Hepatocyte (in vitro differentiated cells): ENCODE measurements around the gene MIER2. TPM values are rescaled to one million over a fixed set of nuclear protein-coding genes. Genes with fewer than 3 reads are reported as not detected.

Source experiments
- DNase-seq: peaks from one replicate; pipeline ENCODE4 v3.0.0-alpha.2; 2016; ENCODE audit warnings: low spot score
- H2AFZ ChIP-seq: fragments of 200-600 bp; sonication (generic); 2 replicates; pipeline ENCODE4 v1.6.0; 2016; ENCODE audit warnings: antibody characterized with exemption, mild to moderate bottlenecking
- H3K27ac ChIP-seq: fragments of 200-600 bp; sonication (generic); 2 replicates; pipeline ENCODE4 v1.5.1; 2016; ENCODE audit warnings: mild to moderate bottlenecking
- H3K27me3 ChIP-seq: fragments of 200-600 bp; sonication (generic); 2 replicates; pipeline ENCODE4 v1.6.1; 2016
- H3K36me3 ChIP-seq: fragments of 200-600 bp; sonication (generic); replicated peaks from 2 replicates; pipeline ENCODE4 v1.5.1; 2016; ENCODE audit warnings: low read depth; ENCODE audit not compliant: insufficient read depth
- H3K4me1 ChIP-seq: fragments of 200-600 bp; sonication (generic); 2 replicates; pipeline ENCODE4 v1.5.1; 2016; ENCODE audit warnings: mild to moderate bottlenecking, moderate library complexity; ENCODE audit not compliant: insufficient read depth
- H3K4me2 ChIP-seq: fragments of 200-600 bp; sonication (generic); 2 replicates; pipeline ENCODE4 v1.6.0; 2016
- H3K4me3 ChIP-seq: fragments of 200-600 bp; sonication (generic); 2 replicates; pipeline ENCODE4 v1.5.1; 2016; ENCODE audit warnings: mild to moderate bottlenecking
- H3K79me2 ChIP-seq: fragments of 200-600 bp; sonication (generic); 2 replicates; pipeline ENCODE4 v1.6.0; 2017; ENCODE audit warnings: mild to moderate bottlenecking
- H3K9me2 ChIP-seq: fragments of 200-600 bp; sonication (generic); replicated peaks from 2 replicates; pipeline ENCODE4 v1.6.0; 2017; ENCODE audit warnings: mild to moderate bottlenecking; ENCODE audit not compliant: insufficient read depth
- H3K9me3 ChIP-seq: fragments of 200-600 bp; sonication (generic); 2 replicates; pipeline ENCODE4 v1.5.1; 2016; ENCODE audit warnings: low read depth, mild to moderate bottlenecking
- H4K20me1 ChIP-seq: fragments of 200-600 bp; sonication (generic); 2 replicates; pipeline ENCODE4 v1.6.0; 2016; ENCODE audit warnings: mild to moderate bottlenecking; ENCODE audit not compliant: insufficient read depth, poor library complexity, severe bottlenecking
- CTCF ChIP-seq: fragments of 200-600 bp; sonication (generic); IDR thresholded peaks from 2 replicates; pipeline ENCODE4 v1.5.1; 2016; ENCODE audit warnings: antibody characterized with exemption, mild to moderate bottlenecking; ENCODE audit not compliant: poor library complexity
- EZH2 ChIP-seq: fragments of 200-600 bp; sonication (generic); IDR thresholded peaks from 2 replicates; pipeline ENCODE4 v1.6.1; 2016; ENCODE audit warnings: antibody characterized with exemption, mild to moderate bottlenecking, borderline replicate concordance
- EZH2phosphoT487 ChIP-seq: fragments of 200-600 bp; sonication (generic); IDR thresholded peaks from one replicate; pipeline ENCODE4 v1.6.1; 2018; ENCODE audit warnings: antibody characterized with exemption, mild to moderate bottlenecking, low read depth, moderate library complexity; ENCODE audit not compliant: unreplicated experiment, severe bottlenecking
- WGBS: methylation state at CpG from one replicate; pipeline ENCODE4 v1.1.6; 2016; ENCODE audit warnings: low lambda C conversion rate; ENCODE audit errors: missing lambda C conversion rate; 5-methylcytosine and 5-hydroxymethylcytosine counted together
- polyA plus RNA-seq: library from polyadenylated mRNA; unstranded; fragments of >200 nt; fragmentation: Nextera tagmentation; extraction: Ambion mirVana; gene quantifications from 2 replicates; pipeline ENCODE4 v1.2.1, GENCODE V29; 2016
- total RNA-seq: library from RNA; depleted of rRNA; stranded (reverse); fragments of >200 nt; gene quantifications from 2 replicates; pipeline ENCODE4 v1.2.3, GENCODE V29; 2014

MIER2 gene
- total and polyA plus RNA-seq, 2 experiments from 2014 or later = 8.4 to 47.3 TPM

GRCh38 chr19:335486-336066 lies 9.0 kb downstream of the MIER2 start:
- Histone ChIP-seq H3K27me3 (no peaks in the 10 kb centered on the region), H2AFZ (no peak overlapping the region), H3K79me2 (peaks cover 80% of the 10 kb centered on the region), H3K9me3 (no peaks in the 10 kb centered on the region), H3K27ac (no peak overlapping the region), H3K4me2 (no peak overlapping the region), H3K9me2 (no peaks in the 10 kb centered on the region), H3K36me3 (no peaks in the 10 kb centered on the region), H3K4me1 (peaks cover 3% of the 10 kb centered on the region), H4K20me1 (peaks cover 59% of the 10 kb centered on the region), H3K4me3 (no peak overlapping the region)
- DNase-seq = no peak
- 95% methylated on average over 20 of the region's 21 CpGs for WGBS
- TF ChIP-seq EZH2phosphoT487 (no peak), CTCF (no peak), EZH2 (no peak)

GRCh38 chr19:335072-335471 lies 9.5 kb downstream of the MIER2 start:
- Histone ChIP-seq H3K4me3 (no peak overlapping the region), H3K27ac (no peak overlapping the region), H3K4me1 (peaks cover 3% of the 10 kb centered on the region), H2AFZ (no peak overlapping the region), H3K9me2 (no peaks in the 10 kb centered on the region), H4K20me1 (peaks cover 54% of the 10 kb centered on the region), H3K79me2 (peaks cover 79% of the 10 kb centered on the region), H3K27me3 (no peaks in the 10 kb centered on the region), H3K36me3 (no peaks in the 10 kb centered on the region), H3K4me2 (no peak overlapping the region), H3K9me3 (no peaks in the 10 kb centered on the region)
- DNase-seq = no peak
- no peak for TF ChIP-seq EZH2phosphoT487
- WGBS = 77% methylated on average over 9 of the region's 9 CpGs

- Histone ChIP-seq H3K27me3 (no peaks in the 10 kb centered on the region), H3K4me2 (no peak overlapping the region), H3K79me2 (peaks cover 77% of the 10 kb centered on the region), H3K9me2 (no peaks in the 10 kb centered on the region), H2AFZ (no peak overlapping the region), H3K4me3 (no peak overlapping the region), H3K27ac (no peak overlapping the region), H4K20me1 (peaks cover 48% of the 10 kb centered on the region), H3K9me3 (no peaks in the 10 kb centered on the region), H3K36me3 (no peaks in the 10 kb centered on the region), H3K4me1 (peaks cover 3% of the 10 kb centered on the region)
- 86% methylated on average over 19 of the region's 19 CpGs for WGBS
- no peak for DNase-seq
- no peak for TF ChIP-seq EZH2
- TF ChIP-seq CTCF = no peak
- TF ChIP-seq EZH2phosphoT487 = no peak
Measured at GRCh38 chr19:334296-335071, 10.1 kb downstream of the MIER2 start.

GRCh38 chr19:330503-330902 lies 14.1 kb downstream of the MIER2 start:
- no peaks in the 10 kb centered on the region for H3K36me3 ChIP-seq
- peaks cover 3% of the 10 kb centered on the region for H3K4me1 ChIP-seq
- no peak overlapping the region for H3K4me3 ChIP-seq
- H3K9me2 ChIP-seq = no peaks in the 10 kb centered on the region
- TF ChIP-seq EZH2 = no peak
- no peak for TF ChIP-seq CTCF
- no peak for TF ChIP-seq EZH2phosphoT487
- no peak for DNase-seq
- H3K9me3 ChIP-seq = no peaks in the 10 kb centered on the region
- peaks cover 12% of the 10 kb centered on the region for H4K20me1 ChIP-seq
- H3K27ac ChIP-seq = no peak overlapping the region
- no peak overlapping the region for H3K4me2 ChIP-seq
- WGBS = over 99% methylated on average over 8 of the region's 8 CpGs
- no peak overlapping the region for H2AFZ ChIP-seq
- no peaks in the 10 kb centered on the region for H3K27me3 ChIP-seq
- peaks cover 52% of the 10 kb centered on the region for H3K79me2 ChIP-seq
